Hypothalamus (tissue), 51 donors: Measurements from ENCODE around the gene HSPH1.
"Not testable (repeated sequence)": the region's sequence is repeated elsewhere in the genome, so short reads cannot be mapped to it uniquely, and the experiment has no call there.

Experiments used
- DNase-seq, 51 donors: peaks; one replicate each; lab custom pipeline; 2025; lab: John Stamatoyannopoulos, UW

HSPH1 gene

DNA sequence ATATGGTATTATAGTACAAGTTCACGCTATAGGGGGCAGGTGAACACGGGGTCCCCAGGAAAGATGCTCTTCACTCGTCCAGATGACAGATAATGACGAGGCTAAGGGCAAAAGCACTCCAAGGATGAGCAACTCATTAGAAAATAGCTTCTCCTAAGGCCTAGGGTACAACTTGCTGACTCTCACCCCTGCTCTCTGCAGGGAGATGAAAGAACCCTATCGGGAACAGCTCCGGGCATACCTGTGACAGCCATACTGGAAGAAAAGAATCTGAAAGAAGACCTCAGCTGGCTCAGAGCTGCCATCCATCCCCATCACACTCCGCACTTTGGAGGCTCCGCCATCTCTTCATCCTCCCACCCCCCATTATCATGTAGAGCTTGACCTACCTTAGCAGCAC is 17.5 kb upstream of the HSPH1 start:
- no peak for DNase-seq

GRCh38 chr13:31177813-31178495 is 16.2 kb upstream of the HSPH1 start:
- not testable (repeated sequence) for DNase-seq

GRCh38 chr13:31175847-31176532 is 14.3 kb upstream of the HSPH1 start:
- DNase-seq = no peak

DNA sequence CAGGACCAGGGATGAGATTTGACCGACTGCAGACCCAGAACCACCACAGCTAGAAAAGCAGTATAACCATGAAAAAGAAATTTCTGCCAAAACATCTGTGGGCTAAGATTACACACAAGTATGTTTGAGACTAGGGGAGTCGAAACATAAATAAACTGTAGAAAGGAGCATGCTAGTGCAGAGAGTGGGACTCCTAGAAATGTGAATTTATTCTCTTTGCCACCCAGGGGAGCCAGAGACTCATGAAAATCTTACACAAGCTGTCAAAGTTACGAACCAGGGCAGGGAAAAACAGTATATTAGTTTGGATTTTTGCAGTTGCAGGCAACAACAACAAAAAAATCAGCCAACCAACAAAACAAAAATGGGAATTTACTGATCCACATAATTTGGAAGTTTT is 12.3 kb upstream of the HSPH1 start:
- peak in 4 of 51 donors; percentile 1 to 12 (median 10) for DNase-seq

- no peak for DNase-seq
These were observed 10.8 kb upstream of the HSPH1 start for GRCh38 chr13:31172535-31172934.

DNA sequence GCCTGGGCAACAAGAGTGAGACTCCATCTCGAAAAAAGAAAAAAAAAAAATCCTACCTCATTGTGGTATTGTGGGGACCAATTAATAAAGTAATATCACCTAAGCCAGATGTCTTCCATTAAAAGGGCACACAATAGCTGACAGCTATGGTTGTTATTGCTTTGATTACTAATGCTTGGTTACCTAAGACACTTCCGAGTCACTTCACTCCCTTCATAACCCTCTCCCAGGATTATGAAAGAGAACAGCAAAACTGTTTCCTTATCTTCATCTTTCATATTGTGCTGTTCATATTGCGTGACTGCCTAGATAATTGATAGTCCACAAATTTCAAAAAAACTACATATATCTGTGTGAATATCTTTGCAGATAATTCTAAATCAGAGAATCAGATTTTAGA is 10.3 kb upstream of the HSPH1 start:
- no peak for DNase-seq

DNA sequence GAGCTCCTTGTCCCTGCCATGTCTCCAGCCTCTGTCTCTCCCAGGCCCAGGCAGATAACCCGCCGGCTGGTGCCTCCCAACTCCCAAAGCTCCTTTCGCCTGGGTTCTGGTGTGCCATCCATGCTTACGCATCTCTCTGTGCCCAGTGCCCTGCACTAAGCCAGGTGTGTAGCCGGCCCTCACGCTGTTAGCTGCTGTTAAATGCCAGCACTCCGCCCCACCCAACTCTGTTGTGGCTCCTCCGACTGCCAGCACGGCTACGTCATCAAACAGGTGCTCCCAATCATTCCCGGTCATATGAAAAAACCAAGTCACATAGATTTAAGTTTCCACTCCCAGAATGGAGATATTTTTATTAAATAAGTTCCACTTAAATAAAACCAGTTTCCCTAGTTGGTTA is 7.0 kb upstream of the HSPH1 start:
- DNase-seq = no peak

DNA sequence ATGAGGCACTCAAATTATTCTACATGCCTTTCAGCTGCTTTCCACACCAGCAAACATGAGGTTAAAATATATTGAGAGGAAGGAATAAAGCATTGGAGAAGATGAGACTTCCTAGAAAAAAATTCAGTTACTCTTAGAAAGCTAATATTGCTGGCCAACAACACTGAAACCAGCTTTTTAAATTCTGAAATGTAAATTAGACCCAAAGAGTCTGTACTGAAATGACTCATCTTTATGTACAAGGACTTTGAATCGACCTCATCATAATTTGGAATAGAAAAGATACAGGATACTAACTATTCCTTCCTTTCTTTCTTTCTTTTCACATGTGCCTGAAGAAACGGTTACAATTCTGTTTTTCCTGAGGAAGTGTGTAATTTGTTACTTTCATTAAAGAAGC is 6.5 kb upstream of the HSPH1 start:
- DNase-seq = no peak

DNA sequence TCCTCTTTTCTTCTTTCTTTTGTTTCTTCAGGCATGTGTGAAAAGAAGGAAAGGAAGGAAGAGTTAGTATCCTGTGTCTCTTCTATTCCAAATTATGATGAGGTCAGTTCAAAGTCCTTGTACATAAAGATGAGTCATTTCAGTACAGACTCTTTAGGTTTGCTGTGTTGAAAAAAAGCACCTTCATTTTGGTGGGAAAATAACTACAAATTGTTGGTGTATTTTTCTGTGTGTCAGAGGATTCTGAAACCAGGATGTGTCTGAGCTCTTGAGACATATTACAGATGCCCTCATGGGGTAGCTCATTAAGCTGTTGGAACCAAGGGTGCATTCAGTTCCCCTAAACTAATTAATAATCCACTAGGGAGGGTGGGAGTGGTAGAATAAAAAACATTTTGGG is 5.8 kb upstream of the HSPH1 start:
- DNase-seq = no peak

GRCh38 chr13:31166591-31166990 is 4.9 kb upstream of the HSPH1 start:
- DNase-seq = no peak

GRCh38 chr13:31162151-31163008 is 676 bp upstream of the HSPH1 start:
- peak; percentile 88 to 100 (median 97) for DNase-seq

GRCh38 chr13:31160857-31161556 is 697 bp downstream of the HSPH1 start:
- DNase-seq = peak in 50 of 51 donors; percentile 10 to 72 (median 54)

- no peak for DNase-seq
These were observed 2.4 kb downstream of the HSPH1 start for GRCh38 chr13:31159306-31159705.

DNA sequence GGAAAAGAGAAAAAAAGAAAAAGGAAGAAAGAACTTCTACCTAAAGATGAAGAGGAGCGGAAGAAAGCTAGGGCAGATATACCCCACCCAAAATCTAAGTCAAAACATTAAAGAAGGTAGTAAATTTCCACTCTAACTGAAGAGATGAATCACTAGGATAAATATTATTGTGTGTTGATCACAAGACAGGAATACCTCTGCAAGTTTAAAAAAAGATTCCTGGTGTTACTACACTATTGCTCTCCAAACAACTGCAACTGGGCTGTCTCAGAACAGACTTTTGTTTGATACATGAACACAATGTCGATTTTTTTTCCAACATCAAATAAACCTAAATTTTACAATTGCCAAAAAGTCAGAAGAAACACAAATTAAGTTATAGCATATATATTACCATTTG is 6.8 kb downstream of the HSPH1 start:
- DNase-seq = no peak

DNA sequence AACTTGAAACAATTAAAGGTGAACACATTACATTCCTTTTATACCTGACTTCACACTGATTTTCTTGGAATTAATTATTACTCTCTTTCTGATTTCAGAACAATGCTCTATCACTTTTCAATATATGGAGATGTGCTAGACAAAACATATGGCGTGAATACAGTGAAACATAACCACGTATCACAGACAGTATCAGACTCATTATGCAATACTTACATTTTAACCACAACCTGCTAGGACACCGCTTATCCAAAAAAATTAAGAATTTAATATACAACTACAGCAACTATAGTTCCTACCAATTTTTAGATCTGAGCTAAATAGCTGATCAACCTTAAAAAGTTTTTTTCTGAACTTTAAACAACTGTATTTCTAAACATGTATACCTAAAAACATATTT is 9.9 kb downstream of the HSPH1 start:
- DNase-seq = no peak

DNA sequence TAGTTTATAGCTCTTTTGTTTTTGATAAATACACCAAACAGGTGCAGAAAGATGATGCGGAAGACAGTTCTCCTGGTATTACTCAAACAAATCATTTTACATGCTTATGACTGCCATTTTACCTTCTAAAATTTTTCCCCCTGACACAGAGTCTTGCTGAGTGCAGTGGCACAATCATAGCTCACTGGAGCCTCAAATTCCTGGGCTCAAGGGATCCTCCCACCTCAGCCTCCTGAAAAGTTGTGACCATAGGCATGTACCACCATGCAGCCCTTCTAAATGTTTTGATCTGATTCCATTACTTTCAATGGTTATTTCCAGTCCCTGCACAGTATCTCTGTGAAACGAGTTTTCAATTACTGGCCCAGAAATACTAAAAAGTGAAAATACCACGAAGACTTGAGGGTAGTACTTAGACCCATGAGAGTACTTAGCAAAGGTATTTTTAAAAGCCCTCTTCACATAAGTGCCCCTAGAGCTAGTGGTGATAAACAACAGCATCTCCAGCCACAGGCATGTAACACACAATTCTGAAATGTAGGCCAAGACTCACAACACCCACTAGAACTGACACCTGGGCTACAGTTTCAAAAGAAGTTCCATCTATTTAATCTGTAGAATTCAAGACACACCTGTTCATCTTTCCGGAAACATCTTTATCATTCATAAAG is 11.3 kb downstream of the HSPH1 start:
- DNase-seq = no peak

- no peak for DNase-seq
These were observed 12.1 kb downstream of the HSPH1 start for GRCh38 chr13:31149604-31150003.

DNA sequence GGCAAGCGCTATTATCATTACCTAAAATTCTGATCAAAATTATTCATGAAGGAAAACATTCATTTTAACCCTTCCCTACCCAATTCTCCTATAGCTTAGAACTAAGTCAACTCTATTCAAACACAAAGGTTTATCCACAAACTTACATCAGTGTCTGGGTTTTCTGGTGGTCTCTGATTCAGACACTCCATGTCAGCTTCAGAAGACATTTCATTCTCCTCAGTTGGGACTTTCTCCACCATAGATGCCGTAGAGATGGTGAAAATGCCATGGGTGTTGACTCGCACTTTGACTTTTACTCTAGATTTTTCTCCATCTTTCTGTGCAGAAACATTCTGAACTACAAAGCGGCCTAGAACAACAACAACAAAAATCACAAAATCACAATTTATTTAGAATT is 16.3 kb downstream of the HSPH1 start:
- no peak for DNase-seq

DNA sequence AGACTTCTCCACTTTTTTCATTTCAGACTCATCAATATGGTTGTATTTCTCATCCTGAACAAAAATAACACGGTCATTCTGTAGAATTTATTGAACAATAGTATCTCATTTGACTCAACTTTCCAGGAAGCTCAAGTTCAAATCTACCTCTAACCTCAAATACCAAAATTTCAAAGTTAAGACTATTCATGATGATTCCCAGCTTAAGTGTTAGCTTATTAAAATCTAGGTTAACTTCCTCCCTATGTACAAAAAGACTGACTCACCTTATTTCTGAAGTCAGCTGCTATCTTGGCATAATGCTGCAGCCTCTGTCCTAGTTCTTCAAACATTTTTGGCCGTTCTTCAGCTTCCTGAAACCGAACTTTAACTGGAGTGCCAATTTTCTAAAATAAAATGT is 23.2 kb downstream of the HSPH1 start:
- no peak for DNase-seq

GRCh38 chr13:31136724-31137123 is 25.0 kb downstream of the HSPH1 start:
- no peak for DNase-seq
